GM18870 (cell line): Measurements from ENCODE around the gene SPACA6.

ENCODE experiments used
- ATAC-seq: cut with Tn5 transposase; IDR thresholded peaks from one replicate; pipeline ENCODE4 v1.9.1; 2021; ENCODE audit warnings: moderate library complexity; ENCODE audit not compliant: unreplicated experiment

SPACA6 gene

DNA sequence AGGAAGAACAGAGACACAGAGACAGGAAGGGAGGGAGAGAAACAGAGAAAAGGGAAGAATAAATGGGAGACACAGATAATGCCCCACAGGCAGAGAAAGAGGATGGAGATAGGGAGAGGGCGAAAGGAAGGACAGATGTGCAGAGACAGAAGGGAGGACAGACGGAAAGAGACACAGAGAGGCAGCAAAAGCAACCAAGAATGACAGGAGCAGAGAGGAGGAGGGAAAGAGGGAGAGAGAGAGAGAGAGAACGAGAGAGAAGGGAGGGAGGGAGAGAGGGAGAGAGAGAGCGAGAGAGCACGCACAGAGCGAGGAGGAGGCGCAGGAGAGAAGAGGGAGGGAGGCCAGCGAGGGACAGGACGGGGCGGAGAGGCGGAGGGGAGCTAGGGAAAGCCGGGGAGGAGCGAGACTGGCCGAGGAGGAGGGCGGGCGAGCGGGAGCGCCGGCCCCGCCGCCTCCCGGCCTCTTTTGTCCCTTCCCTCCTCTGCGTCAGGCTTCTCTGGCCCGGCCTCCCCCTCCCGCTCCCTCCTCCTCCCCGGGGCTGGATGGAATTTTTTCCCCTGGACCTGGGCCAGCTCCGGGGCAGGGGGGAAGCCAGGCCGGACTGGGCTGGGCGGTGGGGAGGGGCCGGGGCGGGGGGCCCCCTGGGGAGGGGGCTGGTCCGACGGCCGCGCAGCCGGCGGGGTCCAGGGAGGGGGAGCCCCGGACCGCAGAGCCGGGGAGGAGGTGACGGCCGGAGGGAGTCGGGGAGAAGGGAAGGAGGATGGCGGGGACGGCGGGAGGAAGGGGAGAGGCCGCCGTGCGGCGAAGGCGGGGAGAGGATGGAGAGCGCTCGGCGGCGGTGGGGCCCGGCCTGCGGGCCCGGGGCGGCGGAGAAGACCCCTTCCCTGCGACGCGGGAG is 4.2 kb upstream of the SPACA6 start:
- no peak for ATAC-seq

DNA sequence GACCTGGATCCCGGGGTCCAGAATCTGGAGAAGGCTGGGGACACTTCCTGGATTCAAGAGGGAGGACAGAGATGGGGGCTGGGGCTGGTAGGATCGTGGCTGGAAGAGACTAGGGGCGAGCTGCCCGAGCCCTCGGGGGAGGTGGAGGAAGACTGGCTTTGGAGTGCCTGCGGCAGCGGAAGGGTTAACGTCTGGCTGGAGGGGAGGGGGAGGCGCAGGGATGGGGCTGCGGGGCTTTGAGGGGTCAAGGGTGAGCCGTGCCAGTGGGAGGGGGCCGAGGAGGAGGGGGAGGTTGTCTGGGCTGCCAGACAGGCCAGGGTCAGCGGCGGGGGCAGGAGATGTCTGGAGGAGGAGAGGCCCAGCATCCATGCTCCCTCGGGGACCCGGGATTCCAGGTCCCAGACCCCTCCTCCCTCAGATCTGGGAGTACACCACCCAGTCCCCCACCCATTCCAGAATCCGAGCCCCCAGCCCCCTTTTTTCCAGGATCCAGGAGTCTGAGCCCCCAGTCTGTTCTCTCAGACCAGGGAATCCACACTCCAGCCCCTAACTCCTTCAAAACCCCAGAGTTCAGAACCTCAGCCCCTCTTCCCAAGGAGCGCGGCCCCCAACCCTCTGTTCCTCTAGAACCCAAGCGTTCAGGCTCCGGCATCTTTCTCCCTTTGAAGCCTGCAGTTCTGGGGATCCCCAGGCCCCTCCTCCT is 3.2 kb upstream of the SPACA6 start:
- no peak for ATAC-seq

DNA sequence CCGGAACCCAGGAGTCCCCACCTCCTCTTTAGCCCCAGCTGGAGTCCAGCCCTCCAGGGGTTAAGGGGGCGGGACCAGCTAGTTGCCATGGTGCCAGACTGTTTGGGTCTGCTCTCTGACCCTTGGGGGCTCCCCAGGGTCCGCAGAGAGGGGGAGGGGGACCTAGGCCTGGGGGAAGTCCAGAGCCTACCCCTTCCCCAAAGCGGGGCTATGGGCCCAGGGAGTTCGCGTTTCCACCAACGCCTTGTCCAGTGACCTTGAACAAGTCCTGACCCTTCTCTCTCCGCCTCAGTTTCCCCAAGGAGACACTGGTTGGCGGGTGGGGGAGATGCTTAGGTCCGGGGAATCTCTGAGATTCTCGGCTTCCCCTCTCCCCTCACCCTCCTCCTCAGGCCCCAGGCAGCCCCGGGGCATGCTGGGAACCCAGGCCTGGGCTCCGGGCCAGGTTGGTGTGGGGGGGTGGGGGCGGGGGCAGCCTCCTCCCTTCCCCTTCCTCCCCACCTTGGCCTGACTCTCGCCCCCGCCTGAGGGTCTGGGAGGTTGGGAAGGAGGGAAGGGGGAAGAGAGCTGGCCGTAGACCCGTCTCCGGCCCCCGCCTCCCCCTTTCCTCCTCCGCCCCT is 2.6 kb upstream of the SPACA6 start:
- no peak for ATAC-seq

DNA sequence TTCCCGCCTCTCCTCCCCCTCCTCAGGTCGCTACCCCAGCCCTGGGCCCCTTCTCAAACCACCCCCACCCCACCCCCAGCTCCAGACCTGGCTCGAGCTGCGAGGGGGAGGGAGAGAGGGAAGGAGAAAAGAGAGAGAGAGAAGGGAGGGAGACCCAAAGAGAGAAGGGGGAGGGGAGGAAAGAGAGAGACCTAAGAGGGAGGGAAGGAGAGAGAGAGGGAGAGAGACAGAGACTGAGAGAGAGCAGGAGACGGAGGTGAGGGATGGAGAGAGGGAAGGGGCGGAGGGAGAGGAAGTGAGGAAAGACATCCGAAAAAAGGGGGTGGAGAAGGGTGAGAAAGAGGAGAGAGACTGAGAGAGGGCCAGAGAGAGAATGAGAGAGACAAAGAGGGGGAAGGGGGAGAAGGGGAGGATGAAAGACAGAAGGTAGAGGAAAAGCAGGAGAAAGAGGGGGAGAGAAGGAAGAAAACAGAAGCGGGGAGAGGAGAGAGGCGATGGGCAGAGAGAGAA is 2.0 kb upstream of the SPACA6 start:
- ATAC-seq: no peak

DNA sequence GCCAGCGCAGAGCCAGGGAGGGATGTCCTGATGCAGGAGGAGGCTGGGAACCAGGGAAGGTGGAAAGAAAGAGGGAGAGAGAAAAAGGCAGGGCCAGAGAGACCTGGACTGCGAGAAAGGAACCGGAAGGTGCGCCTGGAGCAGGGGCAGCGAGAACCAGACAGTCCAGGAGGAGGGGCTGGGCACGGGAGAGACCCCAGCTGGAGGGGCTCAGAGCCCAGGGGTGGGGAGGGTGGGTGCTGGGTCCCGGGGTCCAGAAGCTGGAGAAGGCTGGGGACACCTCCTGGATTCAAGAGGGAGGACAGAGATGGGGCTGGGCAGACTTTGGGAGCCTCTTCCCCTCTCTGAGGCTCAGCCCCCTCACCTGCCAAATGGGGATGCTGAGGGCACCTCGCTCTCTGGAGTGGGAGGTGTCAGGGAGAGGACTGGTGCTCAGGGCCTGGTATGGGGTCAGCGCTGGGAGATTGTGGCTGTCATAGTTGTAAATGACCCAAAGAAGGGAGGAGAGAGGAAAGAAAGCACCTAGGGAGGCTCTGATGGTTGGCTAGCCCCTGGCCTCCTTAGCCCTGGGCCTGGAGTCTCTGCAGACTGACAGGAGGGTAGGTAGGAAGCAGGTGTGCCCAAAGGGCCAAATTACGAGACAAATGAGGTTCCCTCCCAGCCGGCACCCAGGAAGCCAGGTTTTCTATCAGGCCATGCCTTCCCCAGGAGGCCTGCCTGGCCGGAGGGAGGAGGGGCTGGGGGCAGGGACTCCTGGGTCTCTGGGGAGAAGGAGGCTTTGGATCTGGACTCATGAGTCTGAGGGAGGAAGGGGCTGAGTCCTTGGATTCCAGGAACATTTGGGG is 1.3 kb upstream of the SPACA6 start:
- no peak for ATAC-seq

DNA sequence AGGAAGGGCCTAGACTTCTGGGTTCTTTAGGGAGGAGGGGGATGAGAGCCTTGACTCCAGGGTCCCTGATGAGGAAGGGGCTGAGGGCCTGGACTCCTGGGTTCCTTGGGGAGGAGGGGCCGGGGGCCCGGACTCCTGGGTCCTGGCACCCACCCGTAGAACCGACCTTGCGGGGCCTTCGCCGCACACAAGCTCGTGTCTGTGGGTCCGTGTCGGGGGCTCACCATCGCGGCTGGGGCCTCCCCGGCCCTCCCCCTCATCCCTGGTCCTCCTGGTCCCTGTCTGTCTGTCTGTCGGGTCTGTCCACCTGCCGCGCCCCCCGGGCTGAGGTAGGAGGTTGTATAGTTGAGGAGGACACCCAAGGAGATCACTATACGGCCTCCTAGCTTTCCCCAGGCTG is 662 bp upstream of the SPACA6 start:
- ATAC-seq: no peak

DNA sequence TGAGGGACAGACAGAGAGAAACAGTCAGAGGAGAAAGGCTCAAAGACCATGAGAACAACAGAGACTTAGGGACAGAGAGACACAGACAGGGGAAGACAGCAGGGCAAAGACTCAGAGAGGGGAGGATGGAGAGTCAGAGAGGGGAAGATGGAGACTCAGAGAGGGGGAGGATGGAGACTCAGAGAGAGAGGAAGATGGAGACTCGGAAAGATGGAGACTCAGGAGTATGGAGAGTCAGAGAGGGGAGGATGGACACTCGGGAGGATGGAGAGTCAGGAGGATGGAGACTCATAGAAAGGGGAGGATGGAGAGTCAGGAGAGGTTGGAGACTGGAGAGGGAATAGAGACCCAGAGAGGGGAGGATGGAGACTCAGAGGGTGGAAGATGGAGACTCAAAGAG is 689 bp downstream of the SPACA6 start:
- no peak for ATAC-seq

DNA sequence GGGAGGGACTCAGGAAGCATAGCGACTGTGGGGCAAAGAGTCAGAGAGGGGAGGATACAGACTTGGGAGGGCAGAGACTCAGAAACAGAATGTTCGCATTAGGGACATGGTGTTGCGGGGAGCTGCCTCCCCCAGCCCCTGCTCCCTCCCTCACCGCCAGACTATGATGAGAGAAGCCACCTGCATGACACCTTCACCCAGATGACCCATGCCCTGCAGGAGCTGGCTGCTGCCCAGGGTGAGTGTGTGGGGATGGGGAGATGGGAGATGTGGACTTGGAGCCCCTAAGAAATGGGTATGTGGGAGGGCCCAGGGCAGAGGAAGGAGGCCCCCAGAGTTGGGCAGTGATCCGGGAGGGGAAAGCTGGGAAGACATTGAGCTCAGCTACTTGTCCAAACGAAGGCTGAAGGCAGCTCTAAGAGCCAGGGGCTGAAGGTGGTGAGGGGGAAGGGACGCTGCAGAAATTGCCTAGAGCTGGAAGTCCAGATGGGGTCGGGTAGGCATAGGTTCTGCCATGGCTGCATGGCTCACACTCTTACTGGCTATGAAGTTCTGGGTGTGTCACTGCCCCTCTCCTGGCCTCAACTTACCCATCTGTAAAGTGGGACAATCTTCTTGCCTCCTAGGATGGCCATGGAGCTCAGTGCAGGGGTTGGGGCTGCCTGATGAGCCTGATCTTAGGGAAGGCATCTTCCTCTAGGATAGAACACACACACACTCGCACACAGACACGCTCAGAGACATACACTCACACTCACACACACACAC is 1.4 kb downstream of the SPACA6 start:
- ATAC-seq: no peak

DNA sequence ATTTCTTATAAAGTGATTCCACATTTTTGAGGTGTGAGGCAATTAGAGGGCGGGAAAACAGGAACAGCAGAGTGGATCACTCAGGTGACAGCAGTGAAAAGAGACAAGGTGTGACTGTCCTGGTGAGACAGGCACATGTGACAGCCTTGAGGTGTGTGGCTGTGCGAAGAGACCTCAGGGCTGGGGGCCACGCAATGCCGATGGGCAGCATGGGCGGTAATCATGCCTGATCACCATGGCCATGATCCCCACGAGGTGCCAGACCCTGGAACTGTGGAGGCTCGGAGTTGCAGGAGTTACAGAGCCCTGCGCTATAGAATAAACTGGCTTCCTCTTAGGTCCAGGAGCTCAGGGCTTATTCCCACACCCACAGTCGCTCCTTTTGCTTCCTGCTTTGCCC is 2.0 kb downstream of the SPACA6 start:
- ATAC-seq: no peak

DNA sequence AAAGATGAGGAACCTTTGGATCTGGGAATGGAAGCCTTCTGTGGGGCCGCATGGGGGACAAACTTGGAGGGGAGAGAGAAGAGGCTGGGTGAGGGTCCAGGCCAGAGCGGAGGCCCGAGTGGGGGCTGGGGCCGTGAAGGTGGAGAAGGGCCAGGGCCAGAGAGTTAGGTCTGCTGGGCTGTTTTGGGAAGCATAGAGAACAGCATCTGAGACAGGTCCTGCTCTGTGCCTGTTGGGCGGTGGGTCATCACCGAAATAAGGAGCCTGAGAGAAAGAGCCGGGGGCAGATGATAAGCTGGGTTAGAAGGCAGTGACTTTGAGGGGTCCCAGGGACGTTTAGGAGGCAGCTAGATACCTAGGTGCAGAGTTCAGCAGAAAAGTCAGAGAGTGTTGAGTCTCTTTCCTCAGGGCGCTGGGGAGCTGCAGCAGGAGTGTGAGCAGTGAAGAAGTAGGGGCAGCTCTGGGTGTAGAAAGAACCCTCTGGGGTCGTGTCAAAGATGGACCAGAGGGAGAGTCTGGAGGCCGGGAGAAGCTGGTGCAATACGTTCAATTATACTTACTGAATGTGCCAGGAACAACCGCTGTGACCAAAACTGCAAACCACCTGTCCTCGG is 2.7 kb downstream of the SPACA6 start:
- no peak for ATAC-seq

DNA sequence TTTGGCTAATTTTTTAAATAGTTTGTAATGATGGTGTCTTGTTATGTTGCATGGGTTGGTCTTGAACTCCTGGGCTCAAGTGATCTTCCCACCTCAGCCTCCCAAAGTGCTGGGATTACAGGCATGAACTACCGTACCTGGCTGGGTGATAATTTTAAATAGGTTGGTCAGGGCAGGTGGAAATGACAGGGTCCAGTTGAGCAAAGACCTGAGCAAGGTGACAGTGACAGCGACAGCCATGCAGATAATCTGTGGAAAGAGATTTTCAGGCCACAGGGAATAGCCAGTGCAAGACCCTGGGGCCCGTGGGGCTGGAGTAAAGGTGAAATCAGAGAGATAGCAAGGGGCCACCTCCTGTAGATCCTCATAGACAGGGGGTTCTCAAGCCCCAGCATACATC is 3.5 kb downstream of the SPACA6 start:
- ATAC-seq: no peak

DNA sequence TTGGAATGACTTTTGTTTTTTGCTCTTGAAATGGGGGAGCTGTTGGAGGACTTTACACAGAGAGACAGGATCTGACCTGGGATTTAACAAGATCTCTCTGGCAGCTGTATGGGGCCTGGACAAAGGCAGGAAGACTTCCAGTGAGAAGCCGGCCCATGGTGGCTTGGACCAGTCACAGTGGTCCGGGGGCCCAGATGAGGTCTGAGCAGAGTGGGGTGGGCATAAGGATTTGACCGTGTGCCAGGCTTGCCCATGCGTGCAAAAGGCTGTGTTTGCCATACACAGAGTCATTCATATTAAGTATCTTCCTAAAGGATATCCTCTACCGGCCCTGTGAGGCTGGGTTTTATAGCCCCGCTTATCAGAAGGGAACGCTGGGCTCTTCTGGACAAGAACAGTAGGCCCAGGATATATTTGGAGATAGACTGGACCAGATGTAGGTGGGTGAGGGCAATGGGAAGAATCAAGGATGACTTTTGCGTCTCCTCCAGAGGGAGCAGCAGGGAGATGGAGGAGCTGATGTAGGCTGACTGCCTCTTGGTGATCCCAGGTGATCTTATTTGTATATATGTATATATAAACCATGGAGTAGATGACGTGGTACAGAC is 4.1 kb downstream of the SPACA6 start:
- ATAC-seq: no peak

DNA sequence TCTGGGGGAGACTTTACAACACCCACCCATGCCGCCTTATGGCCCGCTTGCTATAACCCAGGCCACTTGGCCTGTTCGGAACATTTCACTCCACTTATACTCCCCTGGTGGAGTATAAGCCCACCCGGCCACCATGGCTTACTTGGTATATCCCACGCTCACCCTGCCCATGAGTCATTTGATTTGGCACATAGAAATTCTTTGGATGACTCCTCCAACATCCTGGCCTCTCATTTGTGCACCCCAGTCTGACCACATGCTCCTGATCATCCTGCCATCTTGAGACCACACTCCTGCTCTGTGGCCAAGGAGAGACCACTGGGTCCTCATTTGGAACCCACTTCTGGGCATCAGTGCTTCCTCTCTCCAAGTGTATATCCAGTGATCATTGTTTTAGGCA is 5.2 kb downstream of the SPACA6 start:
- ATAC-seq: no peak

DNA sequence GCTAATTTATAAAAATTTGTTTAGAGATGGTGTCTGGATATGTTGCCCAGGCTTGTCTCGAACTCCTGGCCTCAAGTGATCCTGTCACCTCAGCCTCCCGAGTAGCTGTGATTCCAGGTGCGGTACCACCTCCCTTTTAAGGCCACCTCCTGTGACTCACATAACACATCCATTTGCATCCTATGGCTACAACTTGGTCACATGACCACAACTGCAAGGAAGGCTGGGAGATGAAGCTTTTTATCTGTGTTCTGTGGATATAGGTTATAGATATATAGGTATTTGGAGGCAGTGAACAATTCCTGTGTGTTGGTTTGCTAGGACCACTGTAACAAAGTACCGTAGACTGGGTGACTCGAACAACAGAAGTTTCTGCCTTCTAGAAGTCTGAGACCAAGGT is 6.0 kb downstream of the SPACA6 start:
- no peak for ATAC-seq

DNA sequence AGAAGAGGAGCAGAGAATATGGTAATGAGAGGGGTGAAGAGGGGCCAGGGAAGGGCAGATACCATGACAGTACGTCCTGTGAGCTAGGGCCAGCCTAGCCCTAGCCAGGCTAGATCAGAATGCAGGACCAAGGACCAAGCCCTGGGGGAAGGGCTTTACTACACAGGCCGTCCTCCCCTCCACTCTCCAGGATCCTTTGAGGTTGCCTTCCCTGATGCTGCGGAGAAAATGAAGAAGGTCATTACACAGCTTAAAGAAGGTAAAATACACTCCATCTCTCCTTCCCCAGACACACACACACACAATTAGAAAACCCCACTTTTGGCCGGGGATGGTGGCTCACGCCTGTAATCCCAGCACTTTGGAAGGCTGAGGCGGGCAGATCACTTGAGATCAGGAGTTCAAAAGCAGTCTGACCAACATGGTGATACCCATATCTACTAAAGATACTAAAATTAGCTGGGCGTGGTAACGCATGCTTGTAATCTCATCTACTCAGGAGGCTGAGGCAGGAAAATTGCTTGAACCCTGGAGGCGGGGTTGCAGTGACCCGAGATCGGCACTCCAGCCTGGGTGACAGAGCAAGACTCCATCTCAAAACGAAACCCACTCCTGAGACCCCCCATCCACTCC is 8.5 kb downstream of the SPACA6 start:
- no peak for ATAC-seq

DNA sequence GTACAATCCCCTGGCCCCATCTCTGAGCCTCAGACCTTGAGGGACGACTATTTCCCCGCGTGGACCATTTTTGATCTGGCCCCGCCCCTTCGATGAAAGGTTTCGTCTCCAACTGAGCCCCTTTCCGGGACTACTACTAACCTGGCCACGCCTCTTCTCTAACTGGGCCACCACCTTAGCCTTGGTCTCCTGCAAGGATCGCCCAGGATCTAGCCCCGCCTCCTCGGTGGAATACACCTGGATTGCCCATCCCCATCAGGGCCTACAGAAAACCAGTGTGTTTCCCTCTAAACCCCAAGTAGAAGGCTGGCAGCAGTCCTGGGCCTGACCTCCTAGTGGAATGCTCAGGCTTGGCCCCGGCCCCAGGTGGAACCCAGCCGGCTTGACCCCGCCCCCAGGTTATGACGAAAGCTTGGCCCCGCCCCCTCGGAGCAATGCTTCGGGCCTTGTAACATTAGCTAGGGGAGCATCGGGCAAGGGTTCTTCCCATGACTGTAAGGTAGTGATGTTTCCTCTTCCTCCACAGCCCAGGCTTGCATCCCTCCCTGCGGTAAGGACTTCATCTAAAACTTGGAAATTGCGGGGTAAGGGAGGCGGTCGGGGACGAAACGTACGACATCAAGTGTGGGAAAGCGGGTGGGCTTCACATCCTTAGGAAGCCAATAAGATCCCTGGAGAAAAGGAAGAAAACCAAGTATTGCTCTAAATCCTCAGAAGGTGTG is 9.1 kb downstream of the SPACA6 start:
- no peak for ATAC-seq

DNA sequence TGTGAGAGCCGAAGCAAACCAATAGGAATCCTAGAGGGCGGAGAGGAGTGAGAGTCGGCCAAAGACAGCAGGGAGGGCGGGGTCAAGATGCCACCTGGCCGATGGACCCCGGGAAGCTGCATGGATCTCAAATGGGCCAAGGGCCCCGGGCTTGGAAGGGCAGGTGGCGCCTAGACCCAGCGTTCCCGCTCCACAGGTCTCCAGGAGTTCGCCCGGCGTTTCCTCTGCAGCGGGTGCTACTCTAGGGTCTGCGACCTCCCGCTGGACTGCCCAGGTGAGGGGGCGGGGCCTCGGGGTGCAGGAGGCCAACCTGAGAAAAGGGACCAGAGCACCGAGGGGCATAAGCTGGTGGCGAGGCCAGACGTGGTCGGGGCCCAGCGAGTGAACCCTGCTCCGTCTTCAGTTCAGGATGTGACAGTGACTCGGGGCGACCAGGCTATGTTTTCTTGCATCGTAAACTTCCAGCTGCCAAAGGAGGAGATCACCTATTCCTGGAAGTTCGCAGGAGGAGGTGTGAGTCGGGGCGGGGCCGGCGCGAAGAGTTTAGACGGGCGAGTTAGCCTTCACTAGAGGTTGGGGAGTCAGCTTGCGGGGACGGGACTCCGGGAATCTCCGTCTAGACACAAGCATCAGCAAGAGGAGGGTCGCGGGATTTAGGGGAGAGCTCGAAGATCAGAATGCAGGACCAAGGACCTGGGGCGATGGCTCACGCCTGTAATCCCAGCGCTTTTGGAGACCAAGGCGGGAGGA is 9.9 kb downstream of the SPACA6 start:
- no peak for ATAC-seq
